Hematopoietic multipotent progenitor cell (in vitro differentiated cells): ENCODE measurements around the gene GPR107. TPM values are rescaled to one million over a fixed set of nuclear protein-coding genes. Genes with fewer than 3 reads are reported as not detected.
A peak's percentile ranks its signal among the peaks of the same experiment; 100 is the strongest.
"Not testable (repeated sequence)": the region's sequence is repeated elsewhere in the genome, so short reads cannot be mapped to it uniquely, and the experiment has no call there.

ENCODE experiments used
- DNase-seq, 3 donors: peaks; one replicate each; pipeline ENCODE4 v3.0.0-alpha.2; 2011 to 2015; ENCODE audit warnings: low read depth in 2 of 3, low spot score in 2 of 3
- total RNA-seq: library from RNA; depleted of rRNA; stranded (reverse); fragments of >200 nt; gene quantifications from one replicate; pipeline ENCODE4 v1.2.3, GENCODE V29; 2012

The GPR107 gene
- 15.6 TPM for total RNA-seq

DNA sequence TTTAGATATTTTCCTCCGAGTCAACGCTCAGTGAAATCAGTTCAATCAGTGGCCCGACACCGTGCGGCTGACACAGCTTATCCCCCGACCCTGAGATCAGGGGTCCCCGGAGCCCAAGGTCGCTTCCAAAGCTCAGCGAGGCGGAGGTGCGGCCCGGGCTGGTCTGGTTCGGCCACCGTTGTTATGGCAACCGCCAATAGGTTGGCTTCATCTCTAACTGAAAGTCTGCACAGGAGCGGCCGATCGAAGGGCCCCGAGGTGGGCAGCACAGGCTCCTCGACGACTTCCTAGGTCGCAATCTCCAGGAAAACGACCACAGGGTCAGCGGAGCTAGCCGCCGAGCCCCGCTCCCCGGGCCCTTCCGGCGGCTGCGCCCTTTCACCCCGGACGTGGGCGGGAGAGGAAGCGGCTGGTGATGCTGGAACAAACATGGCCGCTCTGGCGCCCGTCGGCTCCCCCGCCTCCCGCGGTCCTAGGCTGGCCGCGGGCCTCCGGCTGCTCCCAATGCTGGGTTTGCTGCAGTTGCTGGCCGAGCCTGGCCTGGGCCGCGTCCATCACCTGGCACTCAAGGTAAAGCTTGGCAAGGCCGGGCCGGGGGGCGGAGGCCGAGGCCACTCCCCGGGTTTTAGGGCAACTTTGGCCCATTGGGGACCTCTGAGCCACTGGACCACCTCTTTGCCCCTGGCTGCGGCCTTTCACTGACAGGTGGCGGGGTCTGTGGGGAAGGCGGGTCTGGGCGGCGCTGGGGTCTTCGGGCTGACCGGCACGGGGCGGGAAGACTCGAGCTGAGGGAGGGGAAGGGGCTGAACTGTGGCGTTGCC, at the start of gene GPR107:
GPR107 (plus strand) TSS at position 403 of the 821 bp plus-strand sequence; CDS start at position 430, 27 bp downstream.
- DNase-seq, result peak in 2 of 3 donors; percentile 62 to 66

DNA sequence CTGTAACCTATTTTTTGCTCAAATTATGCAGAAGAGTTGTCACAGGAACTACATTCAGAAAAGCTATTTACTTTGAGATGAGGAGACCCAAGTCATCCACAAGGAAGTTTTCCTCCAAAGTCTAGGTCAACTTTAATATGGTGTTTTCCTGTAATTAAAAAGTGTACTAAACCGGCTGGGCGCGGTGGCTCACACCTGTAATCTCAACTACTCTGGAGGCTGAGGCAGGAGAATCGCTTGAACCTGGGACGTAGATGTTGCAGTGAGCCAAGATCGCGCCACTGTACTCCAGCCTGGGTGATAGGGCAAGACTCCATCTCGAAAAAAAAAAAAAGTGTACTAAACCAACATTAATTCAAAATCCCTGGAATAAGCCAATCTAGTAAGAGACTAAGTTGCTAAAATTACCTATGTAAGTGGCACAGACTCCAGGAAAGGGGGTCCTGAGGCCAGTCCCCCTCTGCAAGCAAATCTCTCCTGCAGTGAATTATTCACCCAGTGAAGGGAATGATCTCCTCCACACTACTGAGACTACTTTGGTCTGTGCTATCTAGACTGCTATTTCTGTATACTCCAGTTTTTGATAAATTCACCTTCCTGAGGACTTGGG, 49.7 kb upstream of the GPR107 start:
- no peak for DNase-seq

DNA sequence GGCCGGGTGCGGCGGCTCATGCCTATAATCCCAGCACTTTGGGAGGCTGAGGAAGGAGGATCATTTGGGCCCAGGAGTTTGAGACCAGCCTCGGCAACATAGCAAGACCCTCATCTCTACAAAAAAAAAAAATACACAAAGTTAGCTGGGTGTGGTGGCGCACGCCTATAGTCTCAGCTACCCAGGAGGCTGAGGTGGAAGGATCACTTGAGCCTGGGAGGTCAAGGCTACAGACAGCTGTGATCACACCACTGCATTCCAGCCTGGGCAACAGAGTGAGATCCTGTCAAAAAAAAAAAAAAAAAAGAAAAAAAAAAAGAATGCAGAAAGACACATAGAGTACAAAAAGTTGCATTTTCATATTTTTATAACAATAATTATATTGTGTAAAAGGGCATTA, 46.8 kb upstream of the GPR107 start:
- not testable (repeated sequence) for DNase-seq

DNA sequence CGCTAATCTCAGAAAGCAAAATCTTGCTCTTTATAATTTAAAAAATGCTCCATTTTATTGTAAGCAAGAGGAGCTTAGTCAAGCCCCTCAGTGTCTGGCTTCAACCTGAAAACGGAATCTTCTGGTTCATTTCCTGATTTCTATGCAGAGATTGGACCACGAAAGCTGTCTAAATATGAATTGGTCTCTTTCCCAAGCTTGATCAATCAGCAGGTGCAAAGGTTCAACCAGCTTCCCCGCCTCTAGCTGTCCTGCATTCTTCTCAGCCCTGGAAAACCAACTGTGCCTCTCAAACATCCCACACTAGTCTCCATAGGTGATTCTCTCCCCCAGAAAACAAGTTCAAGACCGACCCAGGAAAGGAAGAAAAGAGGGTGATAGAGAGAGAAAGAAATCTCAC, 45.2 kb upstream of the GPR107 start:
- no peak for DNase-seq

DNA sequence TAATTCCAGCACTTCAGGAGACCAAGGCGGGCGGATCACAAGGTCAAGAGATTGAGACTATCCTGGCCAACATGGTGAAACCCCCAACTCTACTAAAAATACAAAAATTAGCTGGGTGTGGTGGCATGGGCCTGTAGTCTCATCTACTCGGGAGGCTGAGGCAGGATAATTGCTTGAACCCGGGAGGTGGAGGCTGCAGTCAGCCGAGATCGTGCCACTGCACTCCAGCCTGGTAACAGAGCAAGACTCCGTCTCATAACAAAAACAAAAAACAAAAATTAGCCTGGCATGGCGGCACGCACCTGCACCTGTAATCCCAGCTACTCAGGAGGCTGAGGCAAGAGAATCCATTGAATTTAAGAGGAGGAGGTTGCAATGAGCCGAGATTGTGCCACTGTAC, 44.2 kb upstream of the GPR107 start:
- not testable (repeated sequence) for DNase-seq

DNA sequence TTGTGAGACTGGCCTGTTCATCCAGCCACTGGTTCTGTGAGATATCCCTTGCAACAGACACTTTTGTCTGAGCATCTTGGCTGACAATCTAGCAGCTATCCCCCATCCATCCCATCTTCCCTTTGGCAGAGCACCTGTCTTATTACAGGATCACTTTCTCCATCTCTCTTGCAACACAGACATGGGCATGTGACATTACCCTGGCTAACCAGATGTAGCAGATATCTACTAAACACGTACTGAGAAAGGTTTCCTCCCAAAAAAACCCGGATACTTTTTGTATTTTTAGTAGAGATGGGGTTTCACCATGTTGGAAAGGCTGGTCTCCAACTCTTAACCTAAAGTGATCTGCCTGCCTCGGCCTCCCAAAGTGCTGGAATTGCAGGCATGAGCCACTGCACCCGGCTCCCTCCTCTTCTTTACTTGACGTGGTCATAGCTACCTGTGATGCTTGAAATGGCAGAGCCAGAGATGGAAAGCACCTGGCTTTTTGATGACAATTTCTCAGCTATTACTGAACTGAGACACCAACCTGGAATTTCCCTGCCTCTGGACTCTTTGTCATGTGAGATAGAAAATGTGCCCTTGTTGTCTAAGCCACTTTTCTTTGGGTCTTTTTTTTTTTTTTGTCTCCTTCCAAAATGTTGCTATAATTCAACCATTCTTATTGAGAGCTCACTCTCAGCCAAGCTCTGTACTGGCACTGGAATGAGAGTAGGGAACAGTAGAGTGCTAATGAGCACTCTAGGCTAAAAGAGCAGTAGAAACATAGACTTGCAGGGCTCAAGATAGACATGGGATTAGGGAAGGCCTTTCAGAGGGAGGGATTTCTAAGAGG, 43.3 kb upstream of the GPR107 start:
- peak in 1 of 3 donors; percentile 44 for DNase-seq

DNA sequence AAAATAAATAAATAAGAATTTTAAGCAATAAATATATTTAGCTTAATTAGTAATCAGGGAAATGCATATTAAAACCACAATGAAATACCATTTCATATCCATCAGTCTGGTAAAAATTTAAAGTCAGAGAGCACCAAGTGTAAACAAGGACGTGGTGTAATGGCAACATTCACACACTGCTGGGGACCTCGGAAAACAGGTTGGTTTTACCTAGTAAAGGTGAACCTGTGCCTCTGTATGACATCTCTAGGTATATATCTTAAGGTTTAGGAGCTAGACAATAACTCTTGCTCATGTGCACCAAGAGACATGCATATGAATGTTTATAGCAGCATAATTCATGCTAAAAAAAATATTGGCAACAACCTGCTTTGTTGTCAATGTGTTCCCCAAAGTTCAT, 40.4 kb upstream of the GPR107 start:
- no peak for DNase-seq

DNA sequence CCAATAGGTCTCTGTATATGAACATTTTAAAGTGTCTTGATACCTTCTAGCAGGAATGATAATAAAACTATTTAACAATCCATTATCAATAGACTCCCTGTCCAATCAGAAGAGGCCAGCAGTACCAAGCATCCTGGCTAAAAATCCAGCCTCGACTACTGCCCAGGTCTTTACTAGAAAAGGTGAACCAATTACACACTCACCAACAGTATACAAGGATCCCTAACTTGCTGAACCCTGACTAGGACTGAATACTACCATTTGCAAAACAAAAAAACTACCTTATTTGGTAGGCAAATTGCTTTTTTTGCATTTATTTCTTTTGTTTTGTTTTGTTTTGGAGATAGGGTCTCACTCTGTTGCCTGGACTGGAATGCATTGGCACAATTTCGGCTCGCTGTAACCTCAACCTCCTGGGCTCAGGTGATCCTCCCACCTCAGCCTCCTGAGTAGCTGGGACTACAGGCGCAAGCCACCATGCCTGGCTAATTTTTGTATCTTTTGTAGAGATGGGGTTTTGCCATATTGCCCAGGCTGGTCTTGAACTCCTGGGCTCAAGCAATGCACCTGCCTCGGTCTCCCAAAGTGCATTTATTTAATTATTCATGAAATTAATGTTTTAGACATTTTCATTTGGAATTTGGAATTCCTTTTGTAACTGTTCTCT, 38.2 kb upstream of the GPR107 start:
- no peak for DNase-seq

DNA sequence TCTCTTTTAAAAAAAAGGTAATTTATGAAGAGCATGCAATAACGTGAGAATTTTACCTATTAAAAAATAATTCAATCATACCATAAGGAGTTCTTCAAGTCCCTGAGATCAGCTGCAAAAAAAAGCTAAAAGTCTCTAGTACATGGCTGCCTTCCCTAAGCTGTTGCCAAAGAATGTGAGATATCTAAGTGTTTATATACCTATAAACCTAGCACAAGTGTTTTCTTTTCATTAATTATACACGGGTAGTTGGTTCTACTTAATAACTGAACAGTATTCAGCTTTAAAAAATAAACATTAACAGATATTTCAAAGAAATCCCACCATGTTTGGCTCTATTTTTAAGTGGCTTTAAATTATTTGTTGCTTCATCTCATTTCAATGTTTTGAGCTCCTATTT, 36.6 kb upstream of the GPR107 start:
- no peak for DNase-seq

DNA sequence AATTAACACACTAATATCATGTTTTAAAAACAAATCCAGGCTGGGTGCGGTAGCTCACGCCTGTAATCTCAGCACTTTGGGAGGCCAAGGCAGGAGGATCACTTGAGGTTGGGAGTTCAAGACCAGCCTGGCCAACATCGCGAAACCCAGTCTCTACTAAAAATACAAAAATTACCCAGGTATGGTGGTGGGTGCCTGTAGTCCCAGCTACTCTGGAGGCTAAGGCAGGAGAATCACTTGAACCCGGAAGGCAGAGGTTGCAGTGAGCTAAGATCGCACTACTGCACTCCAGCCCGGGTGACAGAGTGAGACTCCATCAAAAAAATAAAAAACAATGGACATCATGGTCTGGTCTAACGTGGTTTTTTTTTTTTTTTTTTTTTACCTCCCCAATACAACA, 36.2 kb upstream of the GPR107 start:
- not testable (repeated sequence) for DNase-seq

DNA sequence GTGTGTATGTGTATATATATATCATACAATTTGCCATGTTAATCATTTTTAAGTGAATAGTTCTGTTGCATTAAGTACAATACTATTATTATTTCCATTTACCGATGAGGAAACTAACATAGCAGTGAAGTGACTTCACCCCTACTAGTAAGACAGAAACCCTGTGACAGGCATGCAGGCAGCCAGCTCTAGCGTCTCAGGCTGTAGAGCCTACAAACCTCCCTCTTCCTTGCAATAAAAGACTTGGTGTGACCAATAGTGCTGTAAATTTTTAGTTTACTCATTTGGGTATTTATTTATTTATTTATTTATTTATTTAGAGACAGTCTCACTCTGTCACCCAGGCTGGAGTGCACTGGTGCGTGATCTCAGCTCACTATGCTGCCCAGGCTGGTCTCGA, 35.4 kb upstream of the GPR107 start:
- no peak for DNase-seq

DNA sequence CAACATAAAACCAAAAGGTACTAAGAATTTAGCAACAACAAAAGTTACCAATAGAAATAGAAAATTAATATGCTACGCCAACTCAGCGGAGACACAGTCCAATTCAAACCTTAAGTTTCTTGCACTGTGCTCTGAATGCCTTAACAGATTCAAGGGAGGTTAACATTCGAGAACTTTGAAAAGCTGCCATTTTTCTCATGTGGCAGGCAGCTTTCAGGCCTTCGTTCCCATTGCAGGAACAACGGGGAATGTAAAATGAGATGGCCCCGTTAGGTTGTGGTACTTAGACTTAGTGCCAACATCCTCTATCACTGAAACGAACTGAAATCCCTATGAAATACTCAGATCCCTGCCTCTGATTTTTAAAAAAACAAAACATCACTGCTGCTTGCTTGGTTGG, 33.1 kb upstream of the GPR107 start:
- DNase-seq, result no peak

DNA sequence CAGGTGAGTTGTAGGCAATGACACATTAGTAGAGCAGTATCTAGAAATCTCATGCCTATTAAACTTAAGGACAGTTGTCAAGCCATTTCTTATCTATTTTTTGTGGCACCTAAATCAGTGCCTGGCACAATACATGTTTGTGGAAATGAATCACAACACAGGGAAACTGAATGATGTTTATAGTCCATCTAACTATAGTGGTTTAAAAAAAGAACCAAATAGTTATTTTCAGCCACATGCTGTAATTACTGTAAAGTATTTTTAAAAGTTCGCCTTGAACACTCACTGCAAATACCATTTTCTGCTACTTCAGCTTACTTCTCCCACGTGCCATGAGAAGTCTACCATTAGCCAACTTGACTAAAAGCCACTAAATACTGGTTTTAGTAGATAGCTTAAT, 32.6 kb upstream of the GPR107 start:
- DNase-seq, result no peak

DNA sequence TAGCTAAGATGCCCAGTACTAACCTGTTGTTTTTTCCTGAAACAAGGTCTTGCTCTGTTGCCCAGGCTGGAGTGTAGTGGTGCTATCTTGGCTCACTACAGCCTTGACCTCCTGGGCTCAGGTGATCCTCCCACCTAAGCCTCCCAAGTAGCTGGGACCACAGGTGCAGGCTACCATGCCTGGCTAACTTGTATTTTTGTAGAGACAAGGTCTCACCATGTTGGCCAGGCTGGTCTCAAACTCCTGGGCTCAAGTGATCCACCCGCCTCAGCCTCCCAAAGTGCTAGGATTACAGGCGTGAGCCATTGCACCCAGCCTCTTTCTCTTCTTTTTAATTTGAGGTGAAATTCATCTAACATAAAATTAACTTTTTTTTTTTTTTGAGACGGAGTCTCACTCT, 31.9 kb upstream of the GPR107 start:
- DNase-seq, result not testable (repeated sequence)

DNA sequence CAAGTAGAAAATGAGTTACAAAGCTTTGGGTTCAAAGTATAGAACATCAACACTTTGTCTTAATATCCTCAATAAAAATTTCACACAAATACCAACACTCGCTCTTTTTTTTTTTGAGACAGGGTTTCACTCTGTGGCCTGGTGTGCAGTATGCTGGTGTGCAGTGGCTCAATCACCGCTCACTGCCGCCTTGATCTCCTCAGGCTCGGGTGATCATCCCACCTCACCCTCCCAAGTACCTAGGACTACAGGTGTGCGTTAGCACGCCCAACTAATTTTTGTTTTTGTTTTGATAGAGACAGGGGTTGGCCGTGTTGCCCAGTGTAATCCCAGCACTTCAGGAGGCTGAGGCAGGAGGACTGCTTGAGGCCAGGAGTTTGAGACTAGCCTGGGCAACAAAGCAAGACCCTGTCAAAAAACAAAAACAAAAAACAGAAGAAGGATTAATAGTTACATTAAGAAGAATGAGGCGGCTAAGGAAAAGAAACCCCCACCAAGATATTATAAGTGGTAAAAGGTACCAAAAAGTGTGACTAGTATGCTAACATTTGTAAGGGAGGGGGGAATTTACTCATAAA, 31.1 kb upstream of the GPR107 start:
- DNase-seq, result no peak

DNA sequence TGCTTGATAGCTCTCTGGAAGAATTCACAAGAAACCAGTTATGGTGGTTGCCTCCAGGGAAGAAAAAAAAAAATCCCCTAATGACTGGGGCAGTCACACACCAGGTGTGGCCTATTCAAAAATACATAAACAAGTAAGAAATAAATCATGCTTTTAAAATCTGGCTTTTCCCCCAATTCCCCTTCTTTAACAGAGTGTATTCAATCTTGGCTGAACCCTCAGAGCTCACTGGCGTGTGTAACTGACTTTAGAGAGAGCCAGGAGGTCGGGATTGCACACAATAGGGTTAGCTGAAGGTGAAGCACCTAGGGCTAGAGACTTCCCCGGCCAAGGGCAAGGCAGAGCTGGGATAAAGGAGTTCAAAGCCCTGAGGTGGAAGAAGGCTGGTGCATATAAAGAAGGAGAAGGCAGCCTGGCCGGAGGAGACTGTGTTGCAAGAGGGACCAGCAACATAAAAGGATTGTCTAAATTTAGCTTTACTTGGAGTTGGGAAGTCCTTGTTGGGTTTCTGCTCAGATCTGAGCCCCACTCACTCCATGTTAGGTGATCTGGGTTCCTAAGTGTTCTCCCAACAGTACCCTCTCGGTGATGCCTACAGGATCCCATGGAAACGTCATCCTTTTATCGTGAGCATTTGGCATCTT, 30.4 kb upstream of the GPR107 start:
- DNase-seq, result no peak

DNA sequence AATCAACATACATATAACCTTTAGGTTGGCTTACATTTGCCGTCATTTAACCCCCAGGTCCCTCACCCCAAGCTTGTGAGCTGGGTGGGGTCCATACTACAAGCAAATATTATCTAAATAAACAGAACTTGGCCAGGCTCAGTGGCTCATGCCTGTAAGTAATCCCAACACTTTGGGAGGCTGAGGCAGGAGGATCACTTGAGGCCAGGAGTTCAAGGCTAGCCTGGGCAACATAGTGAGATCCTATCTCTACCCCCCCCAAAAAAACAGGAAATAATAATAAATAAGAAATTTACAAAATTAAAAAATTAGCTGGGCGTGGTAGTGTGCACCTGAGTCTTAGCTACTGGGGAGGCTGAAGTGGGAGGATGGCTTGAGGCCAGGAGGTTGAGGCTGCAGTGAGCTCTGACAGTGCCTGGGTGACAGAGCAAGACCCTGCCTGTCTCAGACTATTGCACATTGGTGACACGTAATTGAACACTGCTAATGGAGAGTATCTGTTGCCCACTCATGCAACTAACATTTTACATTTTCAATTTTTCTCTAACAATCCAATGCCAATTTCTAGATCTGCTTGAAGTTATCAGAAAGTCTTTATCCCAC, 29.6 kb upstream of the GPR107 start:
- no peak for DNase-seq

DNA sequence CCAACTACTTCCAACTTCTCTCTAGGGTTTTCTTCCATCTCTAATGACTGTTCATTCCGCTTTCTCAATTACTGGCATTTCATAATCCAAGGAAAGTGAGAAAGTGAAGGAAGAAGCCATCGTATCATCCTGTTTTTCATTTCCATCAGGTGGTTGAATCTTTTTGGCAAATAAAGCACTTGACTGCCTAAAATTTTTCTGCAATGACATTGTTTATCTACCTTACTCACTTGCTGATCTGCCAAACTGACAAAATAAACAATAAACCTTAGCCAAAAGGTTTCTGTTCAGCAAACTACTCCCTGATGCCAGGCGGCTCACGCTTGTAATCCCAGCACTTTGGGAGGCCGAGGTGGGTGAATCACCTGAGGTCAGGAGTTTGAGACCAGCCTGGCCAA, 29.1 kb upstream of the GPR107 start:
- no peak for DNase-seq

DNA sequence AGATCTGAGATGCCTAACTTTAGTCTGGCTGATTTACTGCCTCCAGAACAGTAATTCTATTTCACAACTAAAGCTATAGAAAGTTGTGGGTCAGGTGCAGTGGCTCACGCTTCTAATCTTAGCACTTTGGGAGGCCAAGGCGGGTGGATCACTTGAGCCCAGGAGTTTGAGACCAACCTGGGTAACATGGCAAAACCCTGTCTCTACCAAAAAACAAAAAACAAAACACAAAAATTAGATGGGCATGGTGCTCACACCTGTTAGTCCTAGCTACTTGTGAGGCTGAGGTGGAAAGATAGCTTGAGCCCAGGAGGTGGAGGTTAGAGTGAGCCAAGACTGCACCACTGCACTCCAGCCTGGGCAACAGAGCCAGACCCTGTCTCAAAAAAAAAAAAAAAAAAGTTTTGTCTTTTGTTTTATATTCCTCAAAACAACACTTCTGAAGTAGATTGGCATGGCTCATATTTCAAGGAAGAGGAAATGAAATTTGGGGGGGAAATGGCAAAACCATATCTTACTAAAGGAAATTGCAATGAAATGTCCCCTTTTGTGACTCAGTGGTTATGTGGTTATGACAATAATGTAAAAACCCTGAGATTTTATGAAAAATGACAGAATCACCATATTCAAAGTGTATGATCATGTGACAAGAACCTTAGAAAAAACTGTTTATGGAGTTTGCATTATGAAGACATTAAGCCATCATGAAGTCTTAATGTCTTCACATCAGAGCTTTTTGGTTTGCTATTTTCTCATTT, 26.9 kb upstream of the GPR107 start:
- DNase-seq, result no peak
